AG09319 (cell line): ENCODE results near the gene STRIP1.

Experiments used
- DNase-seq: peaks from one replicate; pipeline ENCODE4 v3.0.0-alpha.2; 2010; ENCODE audit warnings: low read depth; ENCODE audit errors: extremely low read depth
- CTCF ChIP-seq: IDR thresholded peaks from 2 replicates; pipeline ENCODE4 v1.5.1; 2011; ENCODE audit warnings: low read depth, mild to moderate bottlenecking, inconsistent platforms, low read length, moderate library complexity

Gene STRIP1

GRCh38 chr1:110032327-110032726 is 2.1 kb upstream of the STRIP1 start:
- no peak for DNase-seq

GRCh38 chr1:110033421-110033820 is 1.0 kb upstream of the STRIP1 start:
- DNase-seq = no peak
- no peak for TF ChIP-seq CTCF

More at GRCh38 chr1:110032327-110032726, 2.1 kb upstream of the STRIP1 start:
- TF ChIP-seq CTCF = no peak

- no peak for DNase-seq
- TF ChIP-seq CTCF = no peak
These were observed 379 bp upstream of the STRIP1 start for GRCh38 chr1:110034040-110034450.

GRCh38 chr1:110035236-110035752 is 870 bp downstream of the STRIP1 start:
- no peak for DNase-seq
- no peak for TF ChIP-seq CTCF

GRCh38 chr1:110038271-110038670 is 3.8 kb downstream of the STRIP1 start:
- no peak for TF ChIP-seq CTCF
- no peak for DNase-seq

GRCh38 chr1:110039641-110040040 is 5.2 kb downstream of the STRIP1 start:
- DNase-seq = no peak
- TF ChIP-seq CTCF = no peak

GRCh38 chr1:110040548-110040947 is 6.1 kb downstream of the STRIP1 start:
- DNase-seq = no peak
- no peak for TF ChIP-seq CTCF
